Measurements from ENCODE around the gene TGIF2. TPM values are rescaled to one million over a fixed set of nuclear protein-coding genes. Genes with fewer than 3 reads are reported as not detected.

The TGIF2 gene
- total RNA-seq, 1 donor from 2014 or later = 5.8 TPM

Other genes with a start within 250 kb of the TGIF2 start
- 1,345 TPM for gene MYL9, start 32.1 kb upstream of the TGIF2 start, total RNA-seq
- 56.5 TPM for gene RAB5IF, start 32.2 kb downstream of the TGIF2 start, total RNA-seq
- gene SLA2, start 72.6 kb downstream of the TGIF2 start, total RNA-seq = 0.19 TPM
- 34.4 TPM for gene NDRG3, start 172.5 kb downstream of the TGIF2 start, total RNA-seq
- gene DSN1, start 200.2 kb downstream of the TGIF2 start, total RNA-seq = 4.8 TPM